Measurements from ENCODE around the gene GRIN3B.

Gene GRIN3B

GRCh38 chr19:1004803-1005664 lies 4.8 kb downstream of the GRIN3B start:
- no peak overlapping the region for H3K4me2 ChIP-seq (ENCODE audit: low read length)
- H4K8ac ChIP-seq (ENCODE audit: low read depth, low read length) = no peak overlapping the region
- no peaks in the 10 kb centered on the region for H3K4me1 ChIP-seq (ENCODE audit: control insufficient read depth, low read depth, low read length)
- H2BK5ac ChIP-seq (ENCODE audit: low read length) = no peak overlapping the region
- H2BK15ac ChIP-seq (replicated peaks; ENCODE audit: low read depth) = no peak overlapping the region
- no peaks in the 10 kb centered on the region for H3K79me1 ChIP-seq (ENCODE audit: low read length)
- H3K56ac ChIP-seq (ENCODE audit: low read length) = no peak overlapping the region
- H2BK120ac ChIP-seq (ENCODE audit: low read depth, low read length) = no peak overlapping the region
- H3K27ac ChIP-seq (ENCODE audit: low read depth, low read length) = no peak overlapping the region
- no peak overlapping the region for H4K5ac ChIP-seq (ENCODE audit: low read length)
- H3K4me3 ChIP-seq (ENCODE audit: low read length) = no peak overlapping the region
- H3K23ac ChIP-seq (ENCODE audit: low read length) = no peak overlapping the region
- no peaks in the 10 kb centered on the region for H3K36me3 ChIP-seq (ENCODE audit: control insufficient read depth, insufficient read depth, low read length)
- H3K79me2 ChIP-seq (ENCODE audit: control insufficient read depth, insufficient read depth, low read length) = no peaks in the 10 kb centered on the region
- DNase-seq = no peak
- no peak overlapping the region for H3K18ac ChIP-seq (ENCODE audit: low read length)
- no peak overlapping the region for H3K9ac ChIP-seq (ENCODE audit: low read length)
- H3K27me3 ChIP-seq (ENCODE audit: insufficient read depth, low read length, poor library complexity) = peaks cover 5% of the 10 kb centered on the region
- WGBS (ENCODE audit: extremely low coverage, insufficient coverage, low lambda C conversion rate) = no CpG with 5 or more reads among the region's 70 CpGs
- H3K4ac ChIP-seq (ENCODE audit: low read depth, low read length) = no peak overlapping the region
- no peak overlapping the region for H2AK5ac ChIP-seq (ENCODE audit: low read length)

GRCh38 chr19:1006711-1007398 lies 6.6 kb downstream of the GRIN3B start:
- Histone ChIP-seq H4K8ac (ENCODE audit: low read depth, low read length) (no peak overlapping the region), H3K4me3 (ENCODE audit: low read length) (no peak overlapping the region), H3K4me2 (ENCODE audit: low read length) (no peak overlapping the region), H2AK5ac (ENCODE audit: low read length) (no peak overlapping the region), H2BK5ac (ENCODE audit: low read length) (no peak overlapping the region), H3K27ac (ENCODE audit: low read depth, low read length) (no peak overlapping the region), H3K56ac (ENCODE audit: low read length) (no peak overlapping the region), H3K4ac (ENCODE audit: low read depth, low read length) (no peak overlapping the region), H3K79me1 (ENCODE audit: low read length) (no peaks in the 10 kb centered on the region), H3K36me3 (ENCODE audit: control insufficient read depth, insufficient read depth, low read length) (no peaks in the 10 kb centered on the region), H3K79me2 (ENCODE audit: control insufficient read depth, insufficient read depth, low read length) (no peaks in the 10 kb centered on the region), H3K27me3 (ENCODE audit: insufficient read depth, low read length, poor library complexity) (no peaks in the 10 kb centered on the region), H3K18ac (ENCODE audit: low read length) (no peak overlapping the region), H3K4me1 (ENCODE audit: control insufficient read depth, low read depth, low read length) (no peaks in the 10 kb centered on the region), H3K23ac (ENCODE audit: low read length) (no peak overlapping the region), H3K9ac (ENCODE audit: low read length) (no peak overlapping the region), H2BK120ac (ENCODE audit: low read depth, low read length) (no peak overlapping the region), H2BK15ac (replicated peaks; ENCODE audit: low read depth) (no peak overlapping the region), H4K5ac (ENCODE audit: low read length) (no peak overlapping the region)
- WGBS (ENCODE audit: extremely low coverage, insufficient coverage, low lambda C conversion rate) = no CpG with 5 or more reads among the region's 27 CpGs
- no peak for DNase-seq

- H3K4me1 ChIP-seq (ENCODE audit: control insufficient read depth, low read depth, low read length) = no peaks in the 10 kb centered on the region
- H3K27me3 ChIP-seq (ENCODE audit: insufficient read depth, low read length, poor library complexity) = no peaks in the 10 kb centered on the region
- H3K79me2 ChIP-seq (ENCODE audit: control insufficient read depth, insufficient read depth, low read length) = no peaks in the 10 kb centered on the region
- no CpG with 5 or more reads among the region's 73 CpGs for WGBS (ENCODE audit: extremely low coverage, insufficient coverage, low lambda C conversion rate)
- no peaks in the 10 kb centered on the region for H3K36me3 ChIP-seq (ENCODE audit: control insufficient read depth, insufficient read depth, low read length)
- no peak overlapping the region for H4K5ac ChIP-seq (ENCODE audit: low read length)
- no peak overlapping the region for H3K27ac ChIP-seq (ENCODE audit: low read depth, low read length)
- no peak overlapping the region for H3K9ac ChIP-seq (ENCODE audit: low read length)
- no peak overlapping the region for H3K4me2 ChIP-seq (ENCODE audit: low read length)
- no peak overlapping the region for H3K56ac ChIP-seq (ENCODE audit: low read length)
- H3K23ac ChIP-seq (ENCODE audit: low read length) = no peak overlapping the region
- H3K79me1 ChIP-seq (ENCODE audit: low read length) = no peaks in the 10 kb centered on the region
- no peak overlapping the region for H3K18ac ChIP-seq (ENCODE audit: low read length)
- no peak for DNase-seq
- H3K4me3 ChIP-seq (ENCODE audit: low read length) = no peak overlapping the region
- no peak overlapping the region for H2BK15ac ChIP-seq (replicated peaks; ENCODE audit: low read depth)
- H2BK5ac ChIP-seq (ENCODE audit: low read length) = no peak overlapping the region
- no peak overlapping the region for H4K8ac ChIP-seq (ENCODE audit: low read depth, low read length)
- H3K4ac ChIP-seq (ENCODE audit: low read depth, low read length) = no peak overlapping the region
- no peak overlapping the region for H2BK120ac ChIP-seq (ENCODE audit: low read depth, low read length)
- H2AK5ac ChIP-seq (ENCODE audit: low read length) = no peak overlapping the region
Measured at GRCh38 chr19:1007399-1008251, 7.4 kb downstream of the GRIN3B start.

- Histone ChIP-seq H3K36me3 (ENCODE audit: control insufficient read depth, insufficient read depth, low read length) (peaks cover 2% of the 10 kb centered on the region), H3K79me1 (ENCODE audit: low read length) (peaks cover 3% of the 10 kb centered on the region), H3K4me2 (ENCODE audit: low read length) (no peak overlapping the region), H3K4me1 (ENCODE audit: control insufficient read depth, low read depth, low read length) (no peaks in the 10 kb centered on the region), H3K18ac (ENCODE audit: low read length) (no peak overlapping the region), H2BK120ac (ENCODE audit: low read depth, low read length) (no peak overlapping the region), H4K8ac (ENCODE audit: low read depth, low read length) (no peak overlapping the region), H2AK5ac (ENCODE audit: low read length) (no peak overlapping the region), H3K27me3 (ENCODE audit: insufficient read depth, low read length, poor library complexity) (no peaks in the 10 kb centered on the region), H2BK5ac (ENCODE audit: low read length) (no peak overlapping the region), H3K56ac (ENCODE audit: low read length) (no peak overlapping the region), H2BK15ac (replicated peaks; ENCODE audit: low read depth) (no peak overlapping the region), H4K5ac (ENCODE audit: low read length) (no peak overlapping the region), H3K27ac (ENCODE audit: low read depth, low read length) (no peak overlapping the region), H3K79me2 (ENCODE audit: control insufficient read depth, insufficient read depth, low read length) (no peaks in the 10 kb centered on the region), H3K4me3 (ENCODE audit: low read length) (no peak overlapping the region), H3K4ac (ENCODE audit: low read depth, low read length) (no peak overlapping the region), H3K9ac (ENCODE audit: low read length) (no peak overlapping the region), H3K23ac (ENCODE audit: low read length) (no peak overlapping the region)
- no peak for DNase-seq
- no CpG with 5 or more reads among the region's 45 CpGs for WGBS (ENCODE audit: extremely low coverage, insufficient coverage, low lambda C conversion rate)
Measured at GRCh38 chr19:1008268-1009040, 8.2 kb downstream of the GRIN3B start.

All from mesendoderm (in vitro differentiated cells).